HepG2 (cell line): ENCODE data around the gene ALKBH4. TPM values are rescaled to one million over a fixed set of nuclear protein-coding genes. Genes with fewer than 3 reads are reported as not detected.

ENCODE experiments used
- FIP1L1 ChIP-seq: fragments of 200-400 bp; formaldehyde crosslinking; IDR thresholded peaks from 2 replicates; pipeline ENCODE4 v1.6.1; 2018; ENCODE audit warnings: low read depth, mild to moderate bottlenecking, low read length, moderate library complexity, borderline replicate concordance; ENCODE audit not compliant: insufficient read depth
- FOXM1 ChIP-seq: sonication (generic); formaldehyde crosslinking; IDR thresholded peaks from 2 replicates; pipeline ENCODE4 v1.5.0; 2020; ENCODE audit warnings: missing genetic modification reagents
- MLX ChIP-seq: IDR thresholded peaks from 2 replicates; pipeline ENCODE4 v1.6.1; 2016
- PHF21A ChIP-seq: sonication (generic); formaldehyde crosslinking; IDR thresholded peaks from 2 replicates; pipeline ENCODE4 v1.5.0; 2020; ENCODE audit warnings: mild to moderate bottlenecking, missing genetic modification reagents
- TFDP2 ChIP-seq: sonication (generic); formaldehyde crosslinking; IDR thresholded peaks from 2 replicates; pipeline ENCODE4 v1.4.0; 2020; ENCODE audit warnings: missing genetic modification reagents
- UBTF ChIP-seq: sonication (generic); formaldehyde crosslinking; IDR thresholded peaks from 2 replicates; pipeline ENCODE4 v1.4.0; 2020; ENCODE audit warnings: mild to moderate bottlenecking, missing genetic modification reagents
- ZNF263 ChIP-seq: sonication (generic); formaldehyde crosslinking; IDR thresholded peaks from 2 replicates; pipeline ENCODE4 v1.4.0; 2020; ENCODE audit warnings: missing genetic modification reagents
- ZNF264 ChIP-seq: sonication (generic); formaldehyde crosslinking; IDR thresholded peaks from 2 replicates; pipeline ENCODE4 v1.4.0; 2020; ENCODE audit warnings: missing genetic modification reagents
- ZNF629 ChIP-seq: sonication (generic); formaldehyde crosslinking; conservative IDR thresholded peaks from 2 replicates; pipeline ENCODE4 v1.5.0; 2020; ENCODE audit warnings: missing genetic modification reagents
- polyA plus RNA-seq, 8 experiments: library from polyadenylated mRNA; depleted of rRNA in 3 of 8; stranded (reverse) in 7 of 8; unstranded in 1 of 8; fragments of >200 nt; fragmentation: Illumina TruSeq in 4 of 8; extraction: Trizol in 4 of 8; gene quantifications; 2 replicates each; pipeline versions ENCODE4 v1.2.1 to v1.2.3, GENCODE V29; 2011 to 2016; ENCODE audit warnings: low read depth in 4 of 8, missing spikeins in 1 of 8, mixed read lengths in 1 of 8; ENCODE audit not compliant: insufficient read depth in 1 of 8
- total RNA-seq, 5 experiments: library from RNA; depleted of rRNA; stranded (reverse); fragments of >200 nt; fragmentation: Illumina TruSeq; extraction: Trizol; gene quantifications; 2 replicates each; pipeline ENCODE4 v1.2.3, GENCODE V29; 2016; ENCODE audit warnings: low read depth in 1 of 5

Gene ALKBH4
- total and polyA plus RNA-seq, 2 of the 13 experiments (the other 11 are each of a cell fraction or from before 2014, with no cell fraction given) = 2.6 to 8.8 TPM

- TF ChIP-seq ZNF264 (0 out of 2 replicates have a peak, but pooled peaks have one; percentile 21), ZNF629 (CRISPR knock-in tag) (no peak), TFDP2 (no peak), ZNF263 (CRISPR knock-in tag) (no peak), FOXM1 (CRISPR knock-in tag) (no peak), PHF21A (CRISPR knock-in tag) (peak; percentile 36; the same call in 1 of the 2 replicates), FIP1L1 (no peak), UBTF (CRISPR knock-in tag) (no peak), MLX (CRISPR knock-in tag) (no peak)
These were observed 13.2 kb downstream of the ALKBH4 start (continued) for GRCh38 chr7:102451371-102452054.
